Osteoblast (primary cell): ENCODE results near the gene PRR3. TPM values are rescaled to one million over a fixed set of nuclear protein-coding genes. Genes with fewer than 3 reads are reported as not detected.

Source experiments
- DNase-seq: peaks from one replicate; pipeline ENCODE4 v3.0.0; 2011; ENCODE audit warnings: low spot score, mixed read lengths; ENCODE audit not compliant: insufficient read length; ENCODE audit errors: missing footprints
- H2AFZ ChIP-seq: 2 replicates; pipeline ENCODE4 v1.6.0; 2011; ENCODE audit warnings: mild to moderate bottlenecking, low read length
- H3K27ac ChIP-seq: 2 replicates; pipeline ENCODE4 v1.5.1; 2011; ENCODE audit warnings: mild to moderate bottlenecking, low read depth, low read length, moderate library complexity
- H3K27me3 ChIP-seq: 2 replicates; pipeline ENCODE4 v1.6.0; 2012; ENCODE audit warnings: mild to moderate bottlenecking, control low read depth, inconsistent platforms, low read length, moderate library complexity; ENCODE audit not compliant: insufficient read depth
- H3K36me3 ChIP-seq: 2 replicates; pipeline ENCODE4 v1.5.1; 2011; ENCODE audit warnings: mild to moderate bottlenecking, low read length, control low read depth, moderate library complexity; ENCODE audit not compliant: insufficient read depth
- H3K4me1 ChIP-seq: 2 replicates; pipeline ENCODE4 v1.5.1; 2011; ENCODE audit warnings: mild to moderate bottlenecking, low read length, control low read depth, moderate library complexity; ENCODE audit not compliant: insufficient read depth
- H3K4me2 ChIP-seq: 2 replicates; pipeline ENCODE4 v1.6.0; 2011; ENCODE audit warnings: mild to moderate bottlenecking, low read length; ENCODE audit not compliant: insufficient read depth
- H3K4me3 ChIP-seq: fragments of 200-600 bp; sonication (generic); 3 replicates; pipeline ENCODE4 v1.5.1; 2012; ENCODE audit warnings: mild to moderate bottlenecking, low read length, inconsistent platforms; ENCODE audit not compliant: insufficient read depth
- H3K79me2 ChIP-seq: 2 replicates; pipeline ENCODE4 v1.6.0; 2012; ENCODE audit warnings: mild to moderate bottlenecking, low read length, control low read depth, inconsistent platforms; ENCODE audit not compliant: insufficient read depth
- H3K9me3 ChIP-seq: 2 replicates; pipeline ENCODE4 v1.5.1; 2011; ENCODE audit warnings: low read depth, low read length, control low read depth
- H4K20me1 ChIP-seq: 2 replicates; pipeline ENCODE4 v1.6.0; 2012; ENCODE audit warnings: mild to moderate bottlenecking, low read length, control low read depth; ENCODE audit not compliant: insufficient read depth
- total RNA-seq: library from RNA; depleted of rRNA; stranded (reverse); fragments of >200 nt; gene quantifications from 2 replicates; pipeline ENCODE4 v1.2.3, GENCODE V29; 2012
- TF ChIP-seq, protein P1 (sequence below): IDR thresholded peaks from 2 replicates; pipeline ENCODE4 v1.5.1; 2011; ENCODE audit warnings: mild to moderate bottlenecking, low read depth, low read length, moderate library complexity; ENCODE audit errors: extremely low read depth

Gene PRR3
- total RNA-seq, 1 donor = 7.2 TPM

GRCh38 chr6:30599625-30600324 is 42.7 kb downstream of the PRR3 start:
- H3K9me3 ChIP-seq = no peaks in the 10 kb centered on the region
- no peak overlapping the region for H2AFZ ChIP-seq
- no peaks in the 10 kb centered on the region for H3K27me3 ChIP-seq
- H3K4me3 ChIP-seq = no peak overlapping the region
- peaks cover 52% of the 10 kb centered on the region for H3K36me3 ChIP-seq
- H3K4me1 ChIP-seq = no peaks in the 10 kb centered on the region
- peaks cover 22% of the 10 kb centered on the region for H4K20me1 ChIP-seq
- no peak overlapping the region for H3K4me2 ChIP-seq
- no peak for DNase-seq
- TF ChIP-seq, protein P1, sequence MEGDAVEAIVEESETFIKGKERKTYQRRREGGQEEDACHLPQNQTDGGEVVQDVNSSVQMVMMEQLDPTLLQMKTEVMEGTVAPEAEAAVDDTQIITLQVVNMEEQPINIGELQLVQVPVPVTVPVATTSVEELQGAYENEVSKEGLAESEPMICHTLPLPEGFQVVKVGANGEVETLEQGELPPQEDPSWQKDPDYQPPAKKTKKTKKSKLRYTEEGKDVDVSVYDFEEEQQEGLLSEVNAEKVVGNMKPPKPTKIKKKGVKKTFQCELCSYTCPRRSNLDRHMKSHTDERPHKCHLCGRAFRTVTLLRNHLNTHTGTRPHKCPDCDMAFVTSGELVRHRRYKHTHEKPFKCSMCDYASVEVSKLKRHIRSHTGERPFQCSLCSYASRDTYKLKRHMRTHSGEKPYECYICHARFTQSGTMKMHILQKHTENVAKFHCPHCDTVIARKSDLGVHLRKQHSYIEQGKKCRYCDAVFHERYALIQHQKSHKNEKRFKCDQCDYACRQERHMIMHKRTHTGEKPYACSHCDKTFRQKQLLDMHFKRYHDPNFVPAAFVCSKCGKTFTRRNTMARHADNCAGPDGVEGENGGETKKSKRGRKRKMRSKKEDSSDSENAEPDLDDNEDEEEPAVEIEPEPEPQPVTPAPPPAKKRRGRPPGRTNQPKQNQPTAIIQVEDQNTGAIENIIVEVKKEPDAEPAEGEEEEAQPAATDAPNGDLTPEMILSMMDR = no peak
- H3K27ac ChIP-seq = no peak overlapping the region
- no peaks in the 10 kb centered on the region for H3K79me2 ChIP-seq

GRCh38 chr6:30600451-30600961 is 43.4 kb downstream of the PRR3 start:
- H4K20me1 ChIP-seq = peaks cover 22% of the 10 kb centered on the region
- no peak for DNase-seq
- H3K4me1 ChIP-seq = no peaks in the 10 kb centered on the region
- TF ChIP-seq, protein P1 = no peak
- no peak overlapping the region for H3K4me2 ChIP-seq
- no peak overlapping the region for H2AFZ ChIP-seq
- no peaks in the 10 kb centered on the region for H3K27me3 ChIP-seq
- no peak overlapping the region for H3K4me3 ChIP-seq
- no peaks in the 10 kb centered on the region for H3K79me2 ChIP-seq
- peaks cover 58% of the 10 kb centered on the region for H3K36me3 ChIP-seq
- no peak overlapping the region for H3K27ac ChIP-seq
- no peaks in the 10 kb centered on the region for H3K9me3 ChIP-seq

- Histone ChIP-seq H3K4me1 (no peaks in the 10 kb centered on the region), H3K27ac (no peak overlapping the region), H3K4me3 (no peak overlapping the region), H3K79me2 (no peaks in the 10 kb centered on the region), H3K36me3 (peaks cover 67% of the 10 kb centered on the region), H3K9me3 (no peaks in the 10 kb centered on the region), H2AFZ (no peak overlapping the region), H4K20me1 (peaks cover 24% of the 10 kb centered on the region), H3K27me3 (no peaks in the 10 kb centered on the region), H3K4me2 (no peak overlapping the region)
- TF ChIP-seq, protein P1 = no peak
- no peak for DNase-seq
Observed at GRCh38 chr6:30601436-30601814, 44.3 kb downstream of the PRR3 start.

GRCh38 chr6:30601815-30602641 is 44.9 kb downstream of the PRR3 start:
- peaks cover 73% of the 10 kb centered on the region for H3K36me3 ChIP-seq
- no peaks in the 10 kb centered on the region for H3K4me1 ChIP-seq
- H3K9me3 ChIP-seq = no peaks in the 10 kb centered on the region
- peaks cover 26% of the 10 kb centered on the region for H4K20me1 ChIP-seq
- no peak overlapping the region for H3K27ac ChIP-seq
- no peak for DNase-seq
- no peak overlapping the region for H2AFZ ChIP-seq
- peaks cover 2% of the 10 kb centered on the region for H3K79me2 ChIP-seq
- TF ChIP-seq, protein P1 = no peak
- no peak overlapping the region for H3K4me3 ChIP-seq
- no peak overlapping the region for H3K4me2 ChIP-seq
- H3K27me3 ChIP-seq = no peaks in the 10 kb centered on the region
